Anterior cingulate cortex (tissue), 58 donors: ENCODE results near the gene NSMCE3.
A peak's percentile ranks its signal among the peaks of the same experiment; 100 is the strongest.
"Not testable (repeated sequence)": the region's sequence is repeated elsewhere in the genome, so short reads cannot be mapped to it uniquely, and the experiment has no call there.

Source experiments
- DNase-seq, 58 donors: peaks; one replicate each; lab custom pipeline; 2025; lab: John Stamatoyannopoulos, UW

Gene NSMCE3

GRCh38 chr15:29270976-29271375, 1.4 kb upstream of the NSMCE3 start:
- no peak for DNase-seq

DNA sequence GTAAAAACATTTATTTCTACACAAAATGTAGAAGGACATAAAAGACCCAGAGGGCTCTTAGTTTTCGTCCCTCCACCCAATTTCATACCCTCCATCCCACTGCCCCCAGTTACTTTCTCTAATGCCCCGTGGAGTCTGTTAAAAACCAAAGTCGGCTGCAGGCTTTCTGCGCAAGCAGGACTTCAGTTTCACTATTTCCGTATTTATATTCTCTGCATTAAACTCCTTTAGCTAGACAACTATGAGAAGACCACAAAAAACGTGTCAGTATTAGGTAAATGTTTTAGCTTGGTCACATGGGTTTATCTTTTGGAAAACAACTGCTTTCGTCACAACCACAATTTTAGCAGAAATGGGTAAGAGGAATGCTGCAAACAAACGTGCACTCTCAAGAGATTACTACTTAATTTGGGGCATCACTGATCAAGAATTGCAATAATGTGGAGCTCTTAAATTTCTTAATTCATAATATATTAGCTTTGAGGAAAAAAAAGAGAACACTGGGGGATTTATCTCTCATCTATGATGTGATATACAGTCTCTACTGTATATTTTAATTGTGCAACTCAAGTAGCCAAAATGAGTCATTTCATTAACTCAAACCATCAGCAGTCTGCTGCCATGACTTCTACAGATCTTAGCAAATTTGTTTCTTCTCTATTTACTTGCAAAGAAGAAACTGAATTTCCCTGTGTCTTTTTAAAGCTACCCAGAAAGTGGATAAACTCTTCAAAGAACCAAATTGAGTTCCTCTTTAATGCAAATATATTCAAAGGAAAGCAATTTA, 740 bp upstream of the NSMCE3 start:
- DNase-seq: peak in 8 of 58 donors; percentile 1 to 41 (median 29)

GRCh38 chr15:29268706-29269484, 727 bp downstream of the NSMCE3 start:
- peak in 39 of 58 donors; percentile 2 to 82 (median 52) for DNase-seq

DNA sequence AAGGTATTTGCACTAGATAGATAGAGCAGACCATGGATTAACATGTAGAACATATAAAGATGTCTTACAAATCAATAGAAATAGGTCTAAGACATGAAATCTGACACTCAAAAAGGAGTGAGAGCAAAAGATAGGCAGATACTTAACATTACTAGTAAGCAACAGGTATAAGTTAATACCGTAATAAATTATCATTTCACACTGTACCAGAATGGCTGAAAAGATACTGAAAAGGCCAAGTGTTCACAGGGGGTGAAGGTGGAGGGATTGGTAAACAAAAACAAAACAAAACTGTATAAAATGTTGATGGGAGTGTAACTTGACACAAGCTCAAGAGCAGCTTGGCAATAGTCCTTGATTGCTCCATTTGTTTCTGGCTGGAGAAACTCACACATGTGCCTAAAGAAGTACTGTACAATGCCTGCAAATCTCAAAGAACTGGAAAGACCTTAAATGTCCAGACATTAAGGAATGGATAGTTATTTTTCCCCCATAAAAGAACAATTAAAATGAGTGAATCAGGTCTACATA, 3.5 kb downstream of the NSMCE3 start:
- no peak for DNase-seq

- no peak for DNase-seq
These were observed 6.3 kb downstream of the NSMCE3 start for GRCh38 chr15:29263289-29263688.

- DNase-seq: no peak
These were observed 6.9 kb downstream of the NSMCE3 start for GRCh38 chr15:29262738-29263137.

DNA sequence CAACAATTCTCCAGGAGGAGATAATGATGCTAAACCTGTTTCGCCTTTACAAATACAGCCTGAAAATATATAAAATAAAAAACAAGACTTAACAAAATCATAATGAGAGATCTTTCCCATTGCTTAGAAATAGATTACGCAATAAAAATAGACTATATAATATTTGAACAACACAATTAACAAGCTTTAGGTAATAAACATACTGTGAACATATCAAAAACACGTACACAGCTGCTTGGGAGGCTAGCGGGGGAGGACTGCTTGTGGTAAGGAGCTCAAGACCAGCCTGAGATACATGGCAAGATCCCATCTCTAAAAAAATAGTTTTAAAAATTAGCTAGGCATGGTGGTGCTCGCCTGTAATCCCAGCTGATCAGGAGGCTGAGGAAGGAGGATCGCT, 8.7 kb downstream of the NSMCE3 start:
- no peak for DNase-seq

GRCh38 chr15:29259233-29259632, 10.4 kb downstream of the NSMCE3 start:
- DNase-seq: no peak

DNA sequence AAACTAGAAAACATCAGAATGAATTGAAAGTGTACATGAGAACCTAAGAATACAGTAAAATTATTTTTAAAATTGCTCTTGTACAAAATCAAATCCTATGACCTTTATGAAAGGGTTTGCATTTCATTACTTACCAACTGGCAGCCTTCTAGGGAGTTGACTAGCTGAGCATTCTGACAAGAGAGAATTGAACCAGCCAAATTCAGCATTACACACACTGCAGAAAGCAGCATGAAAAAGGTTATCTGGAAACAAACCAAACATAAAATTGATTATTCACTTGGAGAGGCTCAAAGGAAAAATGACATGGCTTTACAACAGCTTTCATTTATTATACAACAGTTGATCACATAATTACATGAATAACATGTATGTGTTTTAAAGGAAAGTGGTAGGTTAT, 17.4 kb downstream of the NSMCE3 start:
- no peak for DNase-seq

DNA sequence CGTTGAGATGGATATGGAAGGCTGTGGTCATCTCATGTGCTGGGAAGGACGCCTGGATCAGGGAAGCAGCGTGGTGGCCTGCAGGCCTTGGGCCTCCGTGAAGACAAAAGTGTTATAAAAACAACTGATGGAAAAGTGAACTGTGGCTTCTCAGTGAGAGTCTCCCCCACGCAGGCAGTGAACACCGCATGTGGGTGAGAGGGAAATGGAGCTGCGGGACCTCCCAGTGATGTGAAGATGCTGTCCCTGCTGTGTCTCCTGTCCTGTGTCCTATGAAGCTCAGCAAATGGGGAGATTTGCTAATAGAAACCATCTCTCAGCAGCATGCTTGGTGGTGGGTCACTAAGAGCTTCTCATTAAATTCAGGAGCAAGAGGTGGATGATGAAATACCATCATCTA, 25.1 kb downstream of the NSMCE3 start:
- no peak for DNase-seq

GRCh38 chr15:29244123-29244522, 25.5 kb downstream of the NSMCE3 start:
- no peak for DNase-seq

- peak in 21 of 58 donors; percentile 6 to 42 (median 18) for DNase-seq
These were observed 27.0 kb downstream of the NSMCE3 start for GRCh38 chr15:29242456-29243242.

GRCh38 chr15:29241207-29241606, 28.4 kb downstream of the NSMCE3 start:
- no peak for DNase-seq

GRCh38 chr15:29239395-29239794, 30.2 kb downstream of the NSMCE3 start:
- DNase-seq: no peak

GRCh38 chr15:29233566-29233965, 36.1 kb downstream of the NSMCE3 start:
- DNase-seq: peak in 4 of 58 donors; percentile 4 to 29 (median 12)

DNA sequence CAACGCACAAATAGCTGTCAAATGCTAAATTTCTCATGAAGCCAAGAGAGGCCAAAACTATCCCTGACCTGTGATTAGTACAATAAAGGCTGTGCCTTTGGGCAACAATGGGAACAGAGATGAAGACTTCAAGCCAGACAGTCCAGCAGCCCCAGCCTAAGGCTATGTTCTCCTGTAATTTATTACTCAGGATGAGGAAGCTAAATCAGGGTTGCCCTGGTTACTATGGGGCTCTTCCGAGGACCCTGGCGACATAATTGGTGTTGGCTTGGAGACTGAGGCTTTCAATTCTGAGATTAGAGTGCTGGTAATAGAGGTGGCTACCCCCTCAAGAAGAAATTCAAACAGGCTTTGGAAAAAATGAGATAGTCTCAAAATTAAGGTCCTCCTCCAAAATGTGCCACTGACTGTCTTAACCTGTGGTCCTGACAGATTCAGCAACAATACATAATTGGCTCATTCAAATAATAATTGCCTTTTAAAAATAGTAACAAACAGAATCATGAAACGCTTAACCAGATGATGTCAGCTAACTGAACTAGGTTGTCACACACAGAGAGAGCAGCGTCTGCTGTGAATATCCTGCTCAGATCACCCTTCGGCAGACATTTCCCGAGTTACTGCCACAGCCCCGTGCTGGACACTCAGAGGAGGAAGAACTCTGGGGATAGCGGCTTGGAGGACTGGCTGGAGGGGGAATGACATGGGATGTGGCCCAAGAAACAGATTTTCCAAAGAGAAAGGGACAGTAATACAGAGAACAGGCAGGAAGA, 43.0 kb downstream of the NSMCE3 start:
- DNase-seq: no peak

DNA sequence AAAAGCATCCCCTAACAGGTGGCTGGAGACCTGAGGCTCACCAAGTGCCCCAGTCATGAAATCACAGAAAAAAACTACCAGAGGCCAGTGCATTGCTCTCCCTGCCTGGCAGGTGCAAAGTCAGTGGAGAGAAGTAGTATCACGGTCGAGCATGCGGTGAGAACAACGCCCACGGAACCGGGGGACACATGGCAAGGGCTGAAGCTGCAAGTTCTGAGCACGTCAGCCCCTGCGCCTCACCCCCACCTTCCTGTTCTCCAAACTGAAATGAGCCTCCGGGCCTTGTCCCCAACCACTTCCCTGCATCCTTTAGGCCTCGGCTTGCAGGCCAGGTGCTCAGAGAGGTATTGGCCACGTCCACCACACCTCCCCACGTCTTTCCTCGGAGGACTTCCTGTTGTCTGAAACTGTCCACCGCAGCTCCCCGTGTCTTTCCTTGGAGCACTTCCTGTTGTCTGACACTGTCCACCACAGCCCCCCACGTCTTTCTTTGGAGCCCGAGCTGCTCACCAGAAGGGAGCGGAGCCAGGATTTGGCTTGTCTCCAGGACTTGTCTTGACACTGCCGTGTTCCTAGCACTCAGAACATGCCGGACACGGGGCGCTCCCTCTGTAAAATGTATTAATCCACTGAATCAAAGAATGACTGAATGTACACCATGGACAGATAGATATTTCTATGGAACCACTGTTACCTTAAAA, 43.9 kb downstream of the NSMCE3 start:
- peak in 1 of 58 donors; percentile 7 for DNase-seq

- DNase-seq: not testable (repeated sequence)
These were observed 44.6 kb downstream of the NSMCE3 start for GRCh38 chr15:29224987-29225363.
